K562 (cell line): ENCODE measurements around the gene HIVEP3. TPM values are rescaled to one million over a fixed set of nuclear protein-coding genes. Genes with fewer than 3 reads are reported as not detected.

ENCODE experiments used
- CEBPG ChIP-seq, 3 experiments: fragments of 200-800 bp in 1 of 3; sonication (Bioruptor generic) in 1 of 3; sonication (generic) in 1 of 3; formaldehyde crosslinking in 1 of 3; IDR thresholded peaks in 2 of 3; conservative IDR thresholded peaks in 1 of 3; 2 replicates each; pipeline versions ENCODE4 v1.6.1 to v1.8.0; 2016 to 2022; ENCODE audit warnings: missing compliant biosample characterization in 2 of 3, missing genetic modification characterization in 2 of 3, mild to moderate bottlenecking in 1 of 3, missing genetic modification reagents in 1 of 3
- CREB1 ChIP-seq, 2 experiments: sonication (generic) in 1 of 2; formaldehyde crosslinking in 1 of 2; IDR thresholded peaks; 2 replicates each; pipeline versions ENCODE4 v1.6.1 to v1.8.0; 2012 to 2022; ENCODE audit warnings: inconsistent platforms in 1 of 2, mild to moderate bottlenecking in 1 of 2, missing genetic modification reagents in 1 of 2, moderate library complexity in 1 of 2
- CTCFL ChIP-seq: IDR thresholded peaks from 2 replicates; pipeline ENCODE4 v1.6.1; 2011; ENCODE audit warnings: borderline replicate concordance, low read depth, mild to moderate bottlenecking, moderate library complexity, low read length; ENCODE audit not compliant: insufficient read depth, poor library complexity, severe bottlenecking
- HDAC8 ChIP-seq: fragments of 450-650 bp; IDR thresholded peaks from 2 replicates; pipeline ENCODE4 v1.6.1; 2016; ENCODE audit warnings: mild to moderate bottlenecking, missing genetic modification characterization, moderate library complexity, missing compliant biosample characterization
- JUNB ChIP-seq: fragments of 450-650 bp; formaldehyde crosslinking; conservative IDR thresholded peaks from 2 replicates; pipeline ENCODE4 v1.4.0; 2020; ENCODE audit warnings: mild to moderate bottlenecking
- MEIS2 ChIP-seq: fragments of 450-650 bp; IDR thresholded peaks from 2 replicates; pipeline ENCODE4 v1.6.1; 2014; ENCODE audit warnings: mild to moderate bottlenecking; ENCODE audit not compliant: partially characterized antibody
- RAD51 ChIP-seq: fragments of 450-650 bp; IDR thresholded peaks from 2 replicates; pipeline ENCODE4 v1.7.1; 2016; ENCODE audit warnings: low read depth, mild to moderate bottlenecking, borderline replicate concordance
- RB1 ChIP-seq: fragments of 450-650 bp; IDR thresholded peaks from 2 replicates; pipeline ENCODE4 v1.6.1; 2017; ENCODE audit warnings: low read depth, mild to moderate bottlenecking
- SUPT5H ChIP-seq: fragments of 450-650 bp; IDR thresholded peaks from 2 replicates; pipeline ENCODE4 v1.6.1; 2016
- ZNF444 ChIP-seq: fragments of 250-450 bp; sonication (Bioruptor Pico); IDR thresholded peaks from 2 replicates; pipeline ENCODE4 v1.4.0; 2020; ENCODE audit warnings: mild to moderate bottlenecking, moderate library complexity
- ZNF551 ChIP-seq: fragments of 250-450 bp; sonication (Bioruptor Pico); IDR thresholded peaks from 2 replicates; pipeline ENCODE4 v1.5.0; 2021; ENCODE audit warnings: mild to moderate bottlenecking, moderate library complexity
- ZNF778 ChIP-seq: fragments of 450-650 bp; formaldehyde crosslinking; IDR thresholded peaks from 2 replicates; pipeline ENCODE4 v1.4.0; 2020; ENCODE audit warnings: mild to moderate bottlenecking, moderate library complexity
- ZNF830 ChIP-seq: fragments of 250-450 bp; sonication (Bioruptor Pico); IDR thresholded peaks from 2 replicates; pipeline ENCODE4 v1.5.0; 2021; ENCODE audit warnings: mild to moderate bottlenecking
- polyA plus RNA-seq, 8 experiments: library from polyadenylated mRNA; depleted of rRNA in 4 of 8; stranded (reverse) in 5 of 8; unstranded in 3 of 8; fragments of >200 nt; fragmentation: Nextera tagmentation in 2 of 8; fragmentation: Illumina TruSeq in 1 of 8; extraction: Ambion mirVana in 2 of 8; extraction: Trizol in 1 of 8; gene quantifications; 2 replicates each; pipeline versions ENCODE4 v1.2.1 to v1.2.3, GENCODE V29; 2011 to 2014; ENCODE audit warnings: inconsistent platforms in 1 of 8, missing spikeins in 1 of 8
- total RNA-seq, 7 experiments: library from RNA; depleted of rRNA in 6 of 7; stranded (reverse); fragments of >200 nt in 6 of 7; fragmentation: Illumina TruSeq in 2 of 7; extraction: Trizol in 2 of 7; gene quantifications; 2 replicates each; pipeline versions ENCODE4 v1.2.1 to v1.2.3, GENCODE V29; 2011 to 2021; ENCODE audit warnings: low replicate concordance in 1 of 7
- TF ChIP-seq, protein P1 (sequence below), 2 experiments: fragments of 250-450 bp in 1 of 2; fragments of 450-650 bp in 1 of 2; sonication (Bioruptor Pico) in 1 of 2; IDR thresholded peaks; 2 replicates each; pipeline versions ENCODE4 v1.6.1 to v1.8.0; 2016 to 2021; ENCODE audit warnings: mild to moderate bottlenecking in 2 of 2, moderate library complexity in 2 of 2, missing compliant biosample characterization in 1 of 2, missing genetic modification characterization in 1 of 2
- TF ChIP-seq, protein P2 (sequence below), 3 experiments: fragments of 200-800 bp in 1 of 3; fragments of 250-450 bp in 1 of 3; fragments of 450-650 bp in 1 of 3; sonication (Bioruptor Pico) in 1 of 3; sonication (Bioruptor generic) in 1 of 3; formaldehyde crosslinking in 1 of 3; IDR thresholded peaks; 2 replicates each; pipeline versions ENCODE4 v1.6.1 to v1.8.0; 2016 to 2022; ENCODE audit warnings: mild to moderate bottlenecking in 2 of 3, missing genetic modification characterization in 2 of 3, missing compliant biosample characterization in 1 of 3, moderate library complexity in 1 of 3
- TF ChIP-seq, protein P3 (sequence below): fragments of 250-450 bp; sonication (Bioruptor Pico); IDR thresholded peaks from 2 replicates; pipeline ENCODE4 v1.5.0; 2020; ENCODE audit warnings: mild to moderate bottlenecking
- TF ChIP-seq, protein P4 (sequence below), 3 experiments: fragments of 200-800 bp in 1 of 3; sonication (Bioruptor generic) in 1 of 3; sonication (generic) in 1 of 3; formaldehyde crosslinking in 1 of 3; IDR thresholded peaks; 2 replicates each; pipeline versions ENCODE4 v1.6.1 to v1.8.0; 2016 to 2022; ENCODE audit warnings: mild to moderate bottlenecking in 2 of 3, missing compliant biosample characterization in 2 of 3, missing genetic modification characterization in 2 of 3, missing genetic modification reagents in 1 of 3

Gene HIVEP3
- total and polyA plus RNA-seq, 9 of the 15 experiments (the other 6 are each of a cell fraction or from before 2014, with no cell fraction given) = 0.09 to 0.58 (median 0.34) TPM; not detected in 1

DNA sequence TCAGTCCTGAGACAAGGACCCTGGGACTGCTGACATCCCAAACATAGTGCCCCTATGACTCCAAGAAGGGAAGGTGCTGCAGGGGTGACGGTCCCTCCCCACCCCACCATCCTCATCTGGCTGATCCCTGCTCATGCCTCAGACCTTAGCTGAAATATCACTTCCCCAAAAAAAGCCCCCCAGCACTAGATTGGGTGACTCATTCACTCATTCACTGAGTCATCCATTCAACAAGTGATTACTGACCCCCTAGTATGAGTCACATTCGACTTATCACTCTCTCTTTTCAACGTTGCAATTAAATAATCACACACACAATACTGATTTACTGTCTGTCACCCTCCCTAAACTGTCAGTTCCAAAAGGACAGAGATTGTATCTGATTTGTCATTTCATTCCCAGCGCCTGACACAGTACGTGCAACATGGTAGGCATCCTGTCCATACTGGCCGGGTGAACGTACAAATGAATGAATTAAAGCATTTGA, 48.6 kb downstream of the HIVEP3 start (continued):
- TF ChIP-seq ZNF778 (CRISPR knock-in tag) = no peak
- TF ChIP-seq MEIS2 = peak; percentile 97
- TF ChIP-seq ZNF444 (CRISPR knock-in tag) = no peak
- no peak for TF ChIP-seq SUPT5H
- TF ChIP-seq CREB1 (IDR thresholded peaks at IDR 0.05) = no peak
- no peak for TF ChIP-seq CREB1 (CRISPR knock-in tag; IDR thresholded peaks at IDR 0.05)
- no peak for TF ChIP-seq ZNF830
- no peak for TF ChIP-seq CEBPG (CRISPR knock-in tag; IDR thresholded peaks at IDR 0.05)
- TF ChIP-seq CEBPG (tag; conservative IDR thresholded peaks at IDR 0.05 in 1 of 2, IDR thresholded peaks at IDR 0.05 in 1 of 2) = no peak; a peak in 1 of 4 replicates
- peak; percentile 99 for TF ChIP-seq JUNB (CRISPR knock-in tag)
- TF ChIP-seq HDAC8 (tag) = no peak
- TF ChIP-seq, protein P1, sequence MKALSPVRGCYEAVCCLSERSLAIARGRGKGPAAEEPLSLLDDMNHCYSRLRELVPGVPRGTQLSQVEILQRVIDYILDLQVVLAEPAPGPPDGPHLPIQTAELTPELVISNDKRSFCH (CRISPR knock-in tag; IDR thresholded peaks at IDR 0.05) = no peak
- TF ChIP-seq, protein P1 (tag; IDR thresholded peaks at IDR 0.05) = no peak
- no peak for TF ChIP-seq ZNF551
- TF ChIP-seq, protein P2, sequence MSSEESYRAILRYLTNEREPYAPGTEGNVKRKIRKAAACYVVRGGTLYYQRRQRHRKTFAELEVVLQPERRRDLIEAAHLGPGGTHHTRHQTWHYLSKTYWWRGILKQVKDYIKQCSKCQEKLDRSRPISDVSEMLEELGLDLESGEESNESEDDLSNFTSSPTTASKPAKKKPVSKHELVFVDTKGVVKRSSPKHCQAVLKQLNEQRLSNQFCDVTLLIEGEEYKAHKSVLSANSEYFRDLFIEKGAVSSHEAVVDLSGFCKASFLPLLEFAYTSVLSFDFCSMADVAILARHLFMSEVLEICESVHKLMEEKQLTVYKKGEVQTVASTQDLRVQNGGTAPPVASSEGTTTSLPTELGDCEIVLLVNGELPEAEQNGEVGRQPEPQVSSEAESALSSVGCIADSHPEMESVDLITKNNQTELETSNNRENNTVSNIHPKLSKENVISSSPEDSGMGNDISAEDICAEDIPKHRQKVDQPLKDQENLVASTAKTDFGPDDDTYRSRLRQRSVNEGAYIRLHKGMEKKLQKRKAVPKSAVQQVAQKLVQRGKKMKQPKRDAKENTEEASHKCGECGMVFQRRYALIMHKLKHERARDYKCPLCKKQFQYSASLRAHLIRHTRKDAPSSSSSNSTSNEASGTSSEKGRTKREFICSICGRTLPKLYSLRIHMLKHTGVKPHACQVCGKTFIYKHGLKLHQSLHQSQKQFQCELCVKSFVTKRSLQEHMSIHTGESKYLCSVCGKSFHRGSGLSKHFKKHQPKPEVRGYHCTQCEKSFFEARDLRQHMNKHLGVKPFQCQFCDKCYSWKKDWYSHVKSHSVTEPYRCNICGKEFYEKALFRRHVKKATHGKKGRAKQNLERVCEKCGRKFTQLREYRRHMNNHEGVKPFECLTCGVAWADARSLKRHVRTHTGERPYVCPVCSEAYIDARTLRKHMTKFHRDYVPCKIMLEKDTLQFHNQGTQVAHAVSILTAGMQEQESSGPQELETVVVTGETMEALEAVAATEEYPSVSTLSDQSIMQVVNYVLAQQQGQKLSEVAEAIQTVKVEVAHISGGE (CRISPR knock-in tag; IDR thresholded peaks at IDR 0.05) = no peak
- TF ChIP-seq CTCFL = no peak
- no peak for TF ChIP-seq RAD51
- TF ChIP-seq, protein P3, sequence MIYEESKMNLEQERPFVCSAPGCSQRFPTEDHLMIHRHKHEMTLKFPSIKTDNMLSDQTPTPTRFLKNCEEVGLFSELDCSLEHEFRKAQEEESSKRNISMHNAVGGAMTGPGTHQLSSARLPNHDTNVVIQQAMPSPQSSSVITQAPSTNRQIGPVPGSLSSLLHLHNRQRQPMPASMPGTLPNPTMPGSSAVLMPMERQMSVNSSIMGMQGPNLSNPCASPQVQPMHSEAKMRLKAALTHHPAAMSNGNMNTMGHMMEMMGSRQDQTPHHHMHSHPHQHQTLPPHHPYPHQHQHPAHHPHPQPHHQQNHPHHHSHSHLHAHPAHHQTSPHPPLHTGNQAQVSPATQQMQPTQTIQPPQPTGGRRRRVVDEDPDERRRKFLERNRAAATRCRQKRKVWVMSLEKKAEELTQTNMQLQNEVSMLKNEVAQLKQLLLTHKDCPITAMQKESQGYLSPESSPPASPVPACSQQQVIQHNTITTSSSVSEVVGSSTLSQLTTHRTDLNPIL (CRISPR knock-in tag) = no peak
- TF ChIP-seq, protein P4, sequence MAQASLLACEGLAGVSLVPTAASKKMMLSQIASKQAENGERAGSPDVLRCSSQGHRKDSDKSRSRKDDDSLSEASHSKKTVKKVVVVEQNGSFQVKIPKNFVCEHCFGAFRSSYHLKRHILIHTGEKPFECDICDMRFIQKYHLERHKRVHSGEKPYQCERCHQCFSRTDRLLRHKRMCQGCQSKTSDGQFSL (CRISPR knock-in tag; IDR thresholded peaks at IDR 0.05) = no peak
- TF ChIP-seq, protein P4 (tag; IDR thresholded peaks at IDR 0.05) = no peak
- no peak for TF ChIP-seq RB1
